GM12873 (cell line): ENCODE results near the gene LCP1.

Experiments used
- TF ChIP-seq, protein P1 (sequence below): IDR thresholded peaks from 2 replicates; pipeline ENCODE4 v1.5.1; 2012; ENCODE audit warnings: low read depth, mild to moderate bottlenecking, moderate library complexity, low read length, control low read depth; ENCODE audit not compliant: insufficient read depth; ENCODE audit errors: missing control alignments

The LCP1 gene

DNA sequence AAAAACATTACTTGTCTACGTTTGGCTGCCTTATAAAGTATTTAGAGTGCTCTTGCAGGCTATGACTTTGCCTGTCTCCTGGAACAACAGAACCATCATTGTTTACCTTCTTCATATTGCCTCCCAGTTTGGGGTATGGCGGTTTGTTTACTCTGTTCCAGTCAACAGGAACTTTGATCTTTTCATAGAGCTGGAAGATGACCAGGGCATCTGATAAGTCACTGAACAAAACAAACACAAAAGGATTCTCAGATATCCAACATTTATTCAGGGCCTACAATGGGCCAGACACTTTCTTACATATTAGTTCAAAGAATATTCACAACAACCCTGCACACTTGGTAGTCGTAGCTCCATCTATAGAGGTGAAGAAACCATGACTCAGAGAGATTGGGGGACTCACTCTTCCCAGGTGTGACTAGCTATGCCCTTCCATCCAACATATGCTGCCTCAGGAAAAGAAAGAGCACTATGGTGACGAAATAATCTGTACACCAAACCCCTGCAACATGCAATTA is 38.7 kb downstream of the LCP1 start:
- TF ChIP-seq, protein P1, sequence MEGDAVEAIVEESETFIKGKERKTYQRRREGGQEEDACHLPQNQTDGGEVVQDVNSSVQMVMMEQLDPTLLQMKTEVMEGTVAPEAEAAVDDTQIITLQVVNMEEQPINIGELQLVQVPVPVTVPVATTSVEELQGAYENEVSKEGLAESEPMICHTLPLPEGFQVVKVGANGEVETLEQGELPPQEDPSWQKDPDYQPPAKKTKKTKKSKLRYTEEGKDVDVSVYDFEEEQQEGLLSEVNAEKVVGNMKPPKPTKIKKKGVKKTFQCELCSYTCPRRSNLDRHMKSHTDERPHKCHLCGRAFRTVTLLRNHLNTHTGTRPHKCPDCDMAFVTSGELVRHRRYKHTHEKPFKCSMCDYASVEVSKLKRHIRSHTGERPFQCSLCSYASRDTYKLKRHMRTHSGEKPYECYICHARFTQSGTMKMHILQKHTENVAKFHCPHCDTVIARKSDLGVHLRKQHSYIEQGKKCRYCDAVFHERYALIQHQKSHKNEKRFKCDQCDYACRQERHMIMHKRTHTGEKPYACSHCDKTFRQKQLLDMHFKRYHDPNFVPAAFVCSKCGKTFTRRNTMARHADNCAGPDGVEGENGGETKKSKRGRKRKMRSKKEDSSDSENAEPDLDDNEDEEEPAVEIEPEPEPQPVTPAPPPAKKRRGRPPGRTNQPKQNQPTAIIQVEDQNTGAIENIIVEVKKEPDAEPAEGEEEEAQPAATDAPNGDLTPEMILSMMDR = no peak

GRCh38 chr13:46142776-46143175 is 39.2 kb downstream of the LCP1 start:
- TF ChIP-seq, protein P1 = no peak

DNA sequence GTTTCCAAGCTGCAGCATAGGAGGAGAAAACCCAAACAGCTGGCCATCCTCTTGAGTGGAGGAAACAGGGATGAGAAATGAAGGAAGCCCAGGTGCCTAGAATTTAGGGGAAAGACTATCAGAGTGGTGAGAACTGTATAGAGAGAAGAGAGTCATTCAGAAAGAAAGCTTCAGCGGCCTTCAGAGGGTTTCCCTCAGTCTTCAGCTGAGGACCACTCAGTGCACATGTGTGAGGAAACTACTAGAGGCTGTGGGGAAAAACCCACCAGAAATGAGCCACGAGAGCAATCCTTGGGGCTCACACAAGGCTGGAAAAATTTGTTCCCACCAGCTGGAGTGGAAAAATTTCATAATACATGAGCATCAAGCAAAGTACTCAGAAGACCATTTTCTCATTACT is 41.9 kb downstream of the LCP1 start:
- TF ChIP-seq, protein P1 = no peak

DNA sequence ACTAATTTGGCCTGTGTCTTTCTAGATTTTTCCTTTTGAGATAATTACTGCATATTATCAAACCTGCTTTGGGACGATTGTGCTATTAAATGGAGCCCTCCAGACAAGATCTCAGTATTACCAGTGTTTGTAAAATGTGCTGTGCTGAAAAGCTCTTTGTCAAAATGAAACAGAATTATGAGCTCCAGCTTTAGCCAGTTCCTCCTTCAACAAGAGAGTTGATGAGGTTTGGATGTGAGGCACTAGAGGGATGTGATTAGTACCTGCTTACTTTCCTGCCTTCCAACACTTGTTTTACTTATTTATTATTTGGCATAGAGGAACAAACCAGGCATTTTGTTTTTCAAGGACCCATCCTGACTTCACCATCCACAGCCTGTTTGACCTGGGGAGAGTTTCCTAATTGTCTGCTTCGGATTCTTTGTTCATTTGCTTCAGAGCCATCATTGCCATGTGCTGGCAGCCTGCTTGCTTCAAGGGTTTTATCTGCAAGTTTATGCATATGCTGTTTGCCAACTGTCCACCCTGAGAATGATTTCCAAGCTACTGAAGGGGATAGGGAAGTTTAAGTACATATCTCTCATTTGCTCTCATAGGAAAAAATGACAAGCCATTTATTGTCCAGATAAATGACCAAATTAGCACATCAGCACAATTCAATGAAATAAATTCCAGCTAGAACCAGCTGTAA is 44.2 kb downstream of the LCP1 start:
- TF ChIP-seq, protein P1 = no peak

DNA sequence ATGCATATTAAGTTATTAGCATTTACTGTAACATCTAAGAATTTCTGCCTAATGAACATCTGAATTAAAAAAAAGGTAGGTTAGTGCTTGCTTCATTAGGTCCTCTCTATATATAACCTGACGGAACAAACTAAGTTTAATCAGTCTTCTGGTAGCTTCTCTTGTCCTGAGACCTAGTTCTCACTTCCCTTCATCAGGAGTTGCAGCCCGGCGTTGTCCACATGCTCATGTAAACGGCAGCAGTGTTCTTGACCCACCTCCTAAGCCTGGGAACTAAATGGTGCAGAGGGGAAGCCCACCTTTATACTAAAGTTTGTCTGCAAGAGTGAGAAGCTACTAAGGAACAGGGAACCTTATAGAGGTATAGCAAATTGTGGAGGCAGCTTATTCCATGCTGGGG is 45.3 kb downstream of the LCP1 start:
- TF ChIP-seq, protein P1 = no peak

GRCh38 chr13:46134961-46135522 is 46.9 kb downstream of the LCP1 start:
- TF ChIP-seq, protein P1 = no peak

GRCh38 chr13:46134494-46134893 is 47.5 kb downstream of the LCP1 start:
- TF ChIP-seq, protein P1 = no peak
